ENCODE measurements around the gene ARHGAP9.
A peak's percentile ranks its signal among the peaks of the same experiment; 100 is the strongest.

ARHGAP9 gene

DNA sequence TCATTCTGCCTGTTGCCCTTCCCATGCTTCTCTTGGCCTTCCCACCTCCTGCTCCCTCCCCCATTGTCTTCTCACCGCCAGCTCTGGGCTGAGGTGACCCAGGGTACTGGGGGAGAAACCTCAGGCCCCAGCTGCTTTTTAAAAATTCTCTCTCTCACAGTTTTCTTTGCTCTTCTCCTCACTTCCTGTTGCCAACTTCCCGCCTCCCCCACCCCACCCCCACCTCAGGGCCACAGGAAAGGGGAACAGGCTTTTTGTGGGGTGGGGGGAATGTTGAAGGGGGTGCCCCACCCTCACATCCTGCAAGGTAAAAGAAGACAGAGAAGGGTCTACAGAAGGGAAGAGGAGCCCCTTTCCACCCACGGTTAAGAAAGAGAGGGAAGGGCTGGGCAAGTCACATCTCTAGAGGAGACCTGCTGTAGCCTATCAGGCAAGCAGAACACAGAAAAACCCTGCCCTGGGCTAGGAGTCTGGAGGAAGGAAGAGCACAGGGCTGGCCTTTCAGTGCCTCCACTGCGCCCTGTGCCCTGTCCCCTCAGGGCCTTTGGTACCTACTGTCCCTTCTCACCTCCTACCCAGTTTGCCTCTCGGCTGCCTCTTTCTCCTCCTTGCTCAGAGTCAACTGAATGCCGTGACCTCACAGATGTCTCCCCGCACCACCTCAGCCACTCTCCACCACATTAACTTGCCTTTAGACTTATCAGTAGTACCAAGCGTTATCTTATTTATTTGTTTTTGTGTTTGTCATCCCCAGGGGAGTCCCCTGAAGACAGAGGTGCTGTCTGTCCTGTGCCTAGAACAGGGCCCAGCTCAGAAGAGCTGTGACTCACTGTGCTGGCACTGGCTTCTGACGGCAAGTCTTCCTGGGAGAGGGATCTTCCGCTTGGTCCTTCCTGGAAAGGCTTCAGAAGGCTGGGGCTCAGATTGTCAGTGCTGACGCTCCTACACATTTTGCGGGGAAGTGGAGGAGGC lies 1.7 kb downstream of the ARHGAP9 start:
- peak overlapping the region; percentile 51 for H3K4me3 ChIP-seq (ENCODE audit: low read depth, low read length)
- no peak for TF ChIP-seq POLR2A (IDR thresholded peaks at IDR 0.05; ENCODE audit: extremely low read depth, insufficient read length)
- TF ChIP-seq, protein P1, sequence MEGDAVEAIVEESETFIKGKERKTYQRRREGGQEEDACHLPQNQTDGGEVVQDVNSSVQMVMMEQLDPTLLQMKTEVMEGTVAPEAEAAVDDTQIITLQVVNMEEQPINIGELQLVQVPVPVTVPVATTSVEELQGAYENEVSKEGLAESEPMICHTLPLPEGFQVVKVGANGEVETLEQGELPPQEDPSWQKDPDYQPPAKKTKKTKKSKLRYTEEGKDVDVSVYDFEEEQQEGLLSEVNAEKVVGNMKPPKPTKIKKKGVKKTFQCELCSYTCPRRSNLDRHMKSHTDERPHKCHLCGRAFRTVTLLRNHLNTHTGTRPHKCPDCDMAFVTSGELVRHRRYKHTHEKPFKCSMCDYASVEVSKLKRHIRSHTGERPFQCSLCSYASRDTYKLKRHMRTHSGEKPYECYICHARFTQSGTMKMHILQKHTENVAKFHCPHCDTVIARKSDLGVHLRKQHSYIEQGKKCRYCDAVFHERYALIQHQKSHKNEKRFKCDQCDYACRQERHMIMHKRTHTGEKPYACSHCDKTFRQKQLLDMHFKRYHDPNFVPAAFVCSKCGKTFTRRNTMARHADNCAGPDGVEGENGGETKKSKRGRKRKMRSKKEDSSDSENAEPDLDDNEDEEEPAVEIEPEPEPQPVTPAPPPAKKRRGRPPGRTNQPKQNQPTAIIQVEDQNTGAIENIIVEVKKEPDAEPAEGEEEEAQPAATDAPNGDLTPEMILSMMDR (IDR thresholded peaks at IDR 0.05; ENCODE audit: low read depth, low read length): no peak
- TF ChIP-seq, protein P2, sequence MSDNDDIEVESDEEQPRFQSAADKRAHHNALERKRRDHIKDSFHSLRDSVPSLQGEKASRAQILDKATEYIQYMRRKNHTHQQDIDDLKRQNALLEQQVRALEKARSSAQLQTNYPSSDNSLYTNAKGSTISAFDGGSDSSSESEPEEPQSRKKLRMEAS (IDR thresholded peaks at IDR 0.05; ENCODE audit: low read depth, low read length): peak; percentile 6; the same call in 1 of the 2 replicates
- DNase-seq (ENCODE audit: low read depth): peak; percentile 82

DNA sequence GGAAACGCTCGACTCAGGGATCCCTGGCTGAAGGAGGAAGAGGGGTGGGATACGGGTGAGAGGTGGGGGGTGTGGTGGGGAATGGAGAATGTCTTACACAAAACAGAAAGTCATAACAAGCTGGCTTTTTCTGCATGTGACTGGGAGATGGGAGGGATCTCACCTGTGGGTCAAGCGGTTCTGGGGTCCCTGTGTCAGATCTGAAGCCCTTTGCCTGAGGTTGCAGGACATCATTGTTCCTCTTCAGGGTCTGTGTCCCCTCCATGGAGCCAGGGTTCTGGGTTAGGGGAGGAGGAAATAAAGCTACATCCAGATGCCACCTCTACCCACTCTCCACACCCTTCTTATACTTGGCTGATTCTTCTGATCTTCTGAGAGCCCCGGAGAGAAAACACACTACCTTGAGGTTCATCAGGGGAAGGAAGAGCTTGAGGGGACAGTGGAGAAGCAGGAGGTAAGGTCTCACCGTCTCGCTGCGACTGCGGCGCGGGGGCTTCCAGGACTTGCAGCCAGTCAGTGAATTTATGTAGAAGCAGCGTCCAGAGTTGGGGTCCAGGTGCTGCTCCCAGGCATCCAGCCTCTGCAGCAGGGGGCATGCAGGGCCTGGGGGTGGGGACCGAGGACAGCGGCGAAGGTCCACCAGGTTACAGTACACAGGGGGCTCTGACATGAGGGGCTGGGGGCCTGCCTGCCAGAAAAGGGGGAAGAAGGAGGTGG lies 2.5 kb downstream of the ARHGAP9 start:
- H3K4me3 ChIP-seq (ENCODE audit: low read depth, low read length): peak overlapping the region; percentile 51
- TF ChIP-seq, protein P1 (IDR thresholded peaks at IDR 0.05; ENCODE audit: low read depth, low read length): no peak
- no peak for TF ChIP-seq POLR2A (IDR thresholded peaks at IDR 0.05; ENCODE audit: extremely low read depth, insufficient read length)
- TF ChIP-seq MYC (IDR thresholded peaks at IDR 0.05; ENCODE audit: low read depth, low read length): no peak
- TF ChIP-seq, protein P2 (IDR thresholded peaks at IDR 0.05; ENCODE audit: low read depth, low read length): no peak
- no peak for DNase-seq (ENCODE audit: low read depth)

- H3K4me3 ChIP-seq (ENCODE audit: low read depth, low read length): peak overlapping the region; percentile 51
- TF ChIP-seq POLR2A (IDR thresholded peaks at IDR 0.05; ENCODE audit: extremely low read depth, insufficient read length): no peak
- TF ChIP-seq, protein P1 (IDR thresholded peaks at IDR 0.05; ENCODE audit: low read depth, low read length): peak; percentile 24
- DNase-seq (ENCODE audit: low read depth): peak; percentile 62
These were observed 3.3 kb downstream of the ARHGAP9 start for GRCh38 chr12:57476162-57476992.

GRCh38 chr12:57475271-57476161 lies 4.2 kb downstream of the ARHGAP9 start:
- TF ChIP-seq POLR2A (IDR thresholded peaks at IDR 0.05; ENCODE audit: extremely low read depth, insufficient read length) (no peak), MYC (IDR thresholded peaks at IDR 0.05; ENCODE audit: low read depth, low read length) (no peak)
- TF ChIP-seq, protein P2 (IDR thresholded peaks at IDR 0.05; ENCODE audit: low read depth, low read length): no peak
- TF ChIP-seq, protein P1 (IDR thresholded peaks at IDR 0.05; ENCODE audit: low read depth, low read length): no peak
- DNase-seq (ENCODE audit: low read depth): no peak
- H3K4me3 ChIP-seq (ENCODE audit: low read depth, low read length): no peak overlapping the region

GRCh38 chr12:57474862-57475261 lies 4.8 kb downstream of the ARHGAP9 start:
- TF ChIP-seq POLR2A (IDR thresholded peaks at IDR 0.05; ENCODE audit: extremely low read depth, insufficient read length) (no peak), MYC (IDR thresholded peaks at IDR 0.05; ENCODE audit: low read depth, low read length) (no peak)
- TF ChIP-seq, protein P2 (IDR thresholded peaks at IDR 0.05; ENCODE audit: low read depth, low read length): no peak
- TF ChIP-seq, protein P1 (IDR thresholded peaks at IDR 0.05; ENCODE audit: low read depth, low read length): no peak
- no peak for DNase-seq (ENCODE audit: low read depth)
- H3K4me3 ChIP-seq (ENCODE audit: low read depth, low read length): no peak overlapping the region
